ENCODE measurements around the gene DNAJC9. TPM values are rescaled to one million over a fixed set of nuclear protein-coding genes. Genes with fewer than 3 reads are reported as not detected.

Gene DNAJC9
- total and polyA plus RNA-seq, 8 donors: 3.5 to 26.4 (median 12.6) TPM

DNA sequence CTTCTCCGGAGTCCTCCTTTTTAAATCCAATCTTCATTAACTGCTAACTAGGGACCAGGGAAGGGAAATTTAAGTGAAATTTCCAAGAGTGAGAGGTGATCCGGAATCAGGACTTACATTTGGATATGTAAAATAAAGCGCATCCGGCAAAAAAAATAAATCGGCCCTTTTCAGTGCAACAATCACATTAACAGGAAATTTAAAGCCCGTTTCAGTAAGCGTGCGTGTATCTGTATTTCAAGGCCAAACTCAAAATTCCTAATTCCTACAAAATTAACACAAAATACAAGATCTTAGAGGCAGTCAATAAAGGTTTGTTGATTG is 771 bp downstream of the DNAJC9 start:
- Histone ChIP-seq H3K27ac (peak overlapping the region in 4 of 5 donors; percentile 84 to 94 (median 88)), H3K27me3 (no peaks in the 10 kb centered on the region), H3K4me1 (peaks cover 28 to 56% (median 39%) of the 10 kb centered on the region in 4 donors), H3K9me3 (no peaks in the 10 kb centered on the region), H3K36me3 (peaks cover 31 to 63% (median 58%) of the 10 kb centered on the region in 4 donors), H3K4me3 (peak overlapping the region; percentile 70 to 91 (median 83))
- intact Hi-C loops (cut with DNase I; ENCODE audit: low total_unique reads): no loop called here
- 1 to 5% (median 2%) methylated on average over 8 of the region's 8 CpGs for WGBS, 5 donors
- peak in 1 of 2 donors; percentile 4 for DNase-seq
- TF ChIP-seq, protein P1, sequence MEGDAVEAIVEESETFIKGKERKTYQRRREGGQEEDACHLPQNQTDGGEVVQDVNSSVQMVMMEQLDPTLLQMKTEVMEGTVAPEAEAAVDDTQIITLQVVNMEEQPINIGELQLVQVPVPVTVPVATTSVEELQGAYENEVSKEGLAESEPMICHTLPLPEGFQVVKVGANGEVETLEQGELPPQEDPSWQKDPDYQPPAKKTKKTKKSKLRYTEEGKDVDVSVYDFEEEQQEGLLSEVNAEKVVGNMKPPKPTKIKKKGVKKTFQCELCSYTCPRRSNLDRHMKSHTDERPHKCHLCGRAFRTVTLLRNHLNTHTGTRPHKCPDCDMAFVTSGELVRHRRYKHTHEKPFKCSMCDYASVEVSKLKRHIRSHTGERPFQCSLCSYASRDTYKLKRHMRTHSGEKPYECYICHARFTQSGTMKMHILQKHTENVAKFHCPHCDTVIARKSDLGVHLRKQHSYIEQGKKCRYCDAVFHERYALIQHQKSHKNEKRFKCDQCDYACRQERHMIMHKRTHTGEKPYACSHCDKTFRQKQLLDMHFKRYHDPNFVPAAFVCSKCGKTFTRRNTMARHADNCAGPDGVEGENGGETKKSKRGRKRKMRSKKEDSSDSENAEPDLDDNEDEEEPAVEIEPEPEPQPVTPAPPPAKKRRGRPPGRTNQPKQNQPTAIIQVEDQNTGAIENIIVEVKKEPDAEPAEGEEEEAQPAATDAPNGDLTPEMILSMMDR (IDR thresholded peaks at IDR 0.05): no peak
- no peak for TF ChIP-seq EP300 (IDR thresholded peaks at IDR 0.05)
- TF ChIP-seq POLR2A (IDR thresholded peaks at IDR 0.05): no peak
- TF ChIP-seq POLR2AphosphoS5 (IDR thresholded peaks at IDR 0.05): no peak

DNA sequence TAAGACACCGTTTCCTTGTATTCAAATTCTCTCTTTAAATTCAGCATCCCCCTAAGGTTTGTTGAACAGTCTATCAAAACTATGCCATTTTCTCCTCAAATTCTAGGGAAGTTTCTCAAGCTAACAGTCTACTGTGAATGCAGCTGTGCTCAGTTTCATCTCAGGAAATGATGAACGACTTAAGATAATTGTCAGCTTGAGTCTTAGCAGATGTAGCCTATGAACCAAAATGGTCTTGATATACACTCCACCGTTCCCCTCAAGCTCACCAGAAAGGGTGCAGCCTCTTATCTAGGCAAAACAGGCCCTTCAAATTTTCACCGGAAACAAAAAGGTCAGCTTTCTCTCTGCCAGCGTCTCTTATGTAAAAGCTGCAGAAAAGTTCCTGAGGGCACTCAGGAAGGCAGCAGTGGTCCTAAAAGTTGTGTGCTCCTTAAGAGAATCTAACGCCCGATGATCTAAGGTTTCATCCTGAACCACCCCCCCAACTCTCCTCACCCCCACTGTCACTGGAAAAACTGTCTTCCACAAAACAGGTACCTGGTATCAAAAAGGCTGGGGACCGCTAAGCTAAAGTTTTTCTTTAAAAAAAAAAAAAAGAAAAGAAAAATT is 2.1 kb downstream of the DNAJC9 start:
- 46 to 55% (median 51%) methylated on average over 8 of the region's 8 CpGs for WGBS, 5 donors
- Histone ChIP-seq H3K9me3 (no peaks in the 10 kb centered on the region), H3K27ac (no peak overlapping the region), H3K4me1 (peaks cover 22 to 46% (median 29%) of the 10 kb centered on the region in 4 donors), H3K4me3 (peak overlapping the region in 1 of 4 donors; percentile 91), H3K27me3 (no peaks in the 10 kb centered on the region), H3K36me3 (peaks cover 36 to 66% (median 63%) of the 10 kb centered on the region in 4 donors)
- intact Hi-C loops (cut with DNase I; ENCODE audit: low total_unique reads): no loop called here
- TF ChIP-seq EP300 (IDR thresholded peaks at IDR 0.05): no peak
- no peak for TF ChIP-seq POLR2AphosphoS5 (IDR thresholded peaks at IDR 0.05)
- TF ChIP-seq, protein P1 (IDR thresholded peaks at IDR 0.05): no peak
- TF ChIP-seq POLR2A (IDR thresholded peaks at IDR 0.05): no peak
- peak in 1 of 2 donors; percentile 10 for DNase-seq

DNA sequence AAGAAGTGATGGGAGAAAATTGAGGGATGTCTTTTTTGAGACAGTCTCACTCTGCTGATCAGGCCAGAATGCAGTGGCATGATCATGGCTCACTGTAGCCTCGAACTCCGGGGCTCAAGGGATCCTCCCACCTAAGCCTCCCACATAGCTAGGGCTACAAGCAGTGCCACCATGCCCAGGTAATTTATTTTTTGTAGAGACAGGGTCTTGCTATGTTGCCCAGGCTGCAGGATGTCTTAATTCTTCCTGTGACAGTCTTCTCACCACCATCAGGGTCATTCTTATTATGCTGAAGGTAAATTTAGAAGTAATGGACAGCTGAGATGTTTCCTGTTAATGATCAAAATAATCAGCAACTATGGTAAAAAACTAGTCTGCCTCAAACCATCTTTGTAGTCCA is 7.1 kb downstream of the DNAJC9 start:
- Histone ChIP-seq H3K4me3 (no peak overlapping the region), H3K4me1 (peaks cover 1 to 16% (median 4%) of the 10 kb centered on the region in 4 donors), H3K9me3 (no peaks in the 10 kb centered on the region), H3K27ac (no peak overlapping the region), H3K36me3 (peaks cover 26 to 100% (median 93%) of the 10 kb centered on the region in 4 donors), H3K27me3 (no peaks in the 10 kb centered on the region)
- DNase-seq: no peak
- TF ChIP-seq EP300 (IDR thresholded peaks at IDR 0.05) (no peak), POLR2A (IDR thresholded peaks at IDR 0.05) (no peak)
- 88 to 97% (median 95%) methylated on average over 2 of the region's 2 CpGs for WGBS, 5 donors
- intact Hi-C loops (cut with DNase I; ENCODE audit: low total_unique reads): no loop called here

DNA sequence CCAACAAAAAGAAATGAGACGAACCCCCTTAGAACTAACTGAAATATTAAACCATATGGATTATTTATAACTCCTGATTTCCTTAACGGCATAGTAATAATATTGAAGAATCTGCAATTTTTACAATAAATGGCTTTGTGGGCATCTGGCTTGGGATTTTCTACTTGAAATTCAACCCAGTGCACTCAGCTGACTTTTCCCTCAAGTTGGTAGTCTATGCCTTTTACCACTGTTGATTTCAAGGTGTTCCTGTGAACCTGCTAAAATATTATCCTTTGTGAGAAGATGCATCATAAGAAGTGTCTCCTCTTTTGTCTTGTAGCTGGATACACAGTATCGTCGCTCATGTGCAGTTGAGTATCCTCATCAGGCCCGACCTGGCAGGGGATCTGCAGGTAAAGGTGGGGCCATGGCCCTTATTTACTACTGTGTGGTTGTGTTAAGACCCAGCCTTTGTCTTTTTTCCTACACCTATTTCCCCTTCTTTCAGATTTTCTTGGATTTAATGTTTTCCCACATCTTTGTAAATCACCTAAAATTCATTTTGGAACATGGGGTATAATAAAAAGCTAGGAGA is 8.0 kb downstream of the DNAJC9 start:
- 92 to 96% (median 94%) methylated on average over 5 of the region's 5 CpGs for WGBS, 5 donors
- H3K36me3 ChIP-seq: peaks cover 26 to 100% (median 94%) of the 10 kb centered on the region in 4 donors

More for the DNA sequence above, 8.0 kb downstream of the DNAJC9 start:
- TF ChIP-seq POLR2A (IDR thresholded peaks at IDR 0.05) (no peak), EP300 (IDR thresholded peaks at IDR 0.05) (no peak), POLR2AphosphoS5 (IDR thresholded peaks at IDR 0.05) (no peak)
- TF ChIP-seq, protein P1 (IDR thresholded peaks at IDR 0.05): no peak
- DNase-seq: no peak
- Histone ChIP-seq H3K4me1 (peaks cover 0 to 8% (median 0%) of the 10 kb centered on the region in 4 donors), H3K27ac (no peak overlapping the region), H3K27me3 (no peaks in the 10 kb centered on the region), H3K4me3 (no peak overlapping the region), H3K9me3 (no peaks in the 10 kb centered on the region)
- intact Hi-C loops (cut with DNase I; ENCODE audit: low total_unique reads): no loop called here
